Panc1 (cell line): ENCODE data around the gene SRC. TPM values are rescaled to one million over a fixed set of nuclear protein-coding genes. Genes with fewer than 3 reads are reported as not detected.

ENCODE experiments used
- ATAC-seq: fragments of 200-7000 bp; cut with Tn5 transposase; 2 replicates; pipeline ENCODE4 v1.9.1; 2020; ENCODE audit warnings: mild to moderate bottlenecking, moderate library complexity
- BruUV-seq: library from RNA; stranded (reverse); fragments of 400-500 nt; replicated peaks from 2 replicates; lab custom pipeline; 2021; lab: Mats Ljungman, UMichigan
- CTCF ChIA-PET: fragments of 300-600 bp; sonication (Branson Sonifier 250); formaldehyde crosslinking; loops from one replicate; lab custom pipeline; 2022; ENCODE audit warnings: antibody characterized with exemption; lab: Charles Lee
- POLR2A ChIA-PET: fragments of 300-600 bp; sonication (Branson Sonifier 250); formaldehyde crosslinking; loops from one replicate; lab custom pipeline; 2022; ENCODE audit warnings: antibody characterized with exemption; lab: Charles Lee
- DNase-seq: peaks from one replicate; pipeline ENCODE4 v3.0.0-alpha.2; 2010; ENCODE audit warnings: low read depth, low spot score
- H3K27ac ChIP-seq: 2 replicates; pipeline ENCODE4 v1.5.1; 2011; ENCODE audit warnings: mild to moderate bottlenecking, low read length, inconsistent platforms
- H3K27me3 ChIP-seq: fragments of 200-500 bp; sonication (Bioruptor generic); 2 replicates; pipeline ENCODE4 v1.6.0; 2014; ENCODE audit warnings: low read length, inconsistent platforms; ENCODE audit not compliant: control insufficient read depth, insufficient read depth
- H3K36me3 ChIP-seq: fragments of 200-500 bp; sonication (Bioruptor generic); 2 replicates; pipeline ENCODE4 v1.5.1; 2014; ENCODE audit warnings: inconsistent platforms, mild to moderate bottlenecking, low read length, moderate library complexity; ENCODE audit not compliant: control insufficient read depth, insufficient read depth
- H3K4me1 ChIP-seq: 2 replicates; pipeline ENCODE4 v1.5.1; 2011; ENCODE audit warnings: inconsistent platforms, mild to moderate bottlenecking, low read length, moderate library complexity; ENCODE audit not compliant: control insufficient read depth, insufficient read depth
- H3K4me3 ChIP-seq, 2 experiments: 2 replicates each; pipeline ENCODE4 v1.5.1; 2011 to 2012; ENCODE audit warnings: low read depth in 2 of 2, low read length in 2 of 2, mild to moderate bottlenecking in 2 of 2, inconsistent platforms in 1 of 2, moderate library complexity in 1 of 2
- H3K9me3 ChIP-seq: fragments of 200-500 bp; sonication (Bioruptor generic); 2 replicates; pipeline ENCODE4 v1.5.1; 2014; ENCODE audit warnings: low read depth, mild to moderate bottlenecking, inconsistent platforms, low read length, moderate library complexity; ENCODE audit not compliant: control insufficient read depth, insufficient read depth
- POLR2AphosphoS5 ChIP-seq: IDR thresholded peaks from 2 replicates; pipeline ENCODE4 v1.6.1; 2012; ENCODE audit warnings: mild to moderate bottlenecking, low read depth, low read length, moderate library complexity
- SIN3A ChIP-seq: IDR thresholded peaks from 2 replicates; pipeline ENCODE4 v1.6.1; 2012; ENCODE audit warnings: low read depth, mild to moderate bottlenecking, low read length, moderate library complexity, borderline replicate concordance; ENCODE audit not compliant: insufficient read depth
- TCF7L2 ChIP-seq: IDR thresholded peaks from 2 replicates; pipeline ENCODE4 v1.6.1; 2011; ENCODE audit warnings: mild to moderate bottlenecking, low read depth, low read length, inconsistent platforms
- in situ Hi-C: cut with HindIII; loops from 2 replicates; pipeline ENCODE4 v1.10.0; 2016; ENCODE audit warnings: low sequenced_read_pairs, low pct_unique_long_range_greater_than_20kb
- intact Hi-C: fragments of 100-400 bp; cut with micrococcal nuclease; formaldehyde crosslinking; loops from one replicate; pipeline ENCODE4 v1.10.0; 2022; ENCODE audit not compliant: unreplicated experiment
- total RNA-seq: library from RNA; stranded (reverse); gene quantifications from one replicate; pipeline ENCODE4 v1.2.1, GENCODE V29; 2021; ENCODE audit not compliant: unreplicated experiment
- TF ChIP-seq, protein P1 (sequence below): fragments of 450-650 bp; IDR thresholded peaks from 2 replicates; pipeline ENCODE4 v1.5.1; 2017; ENCODE audit warnings: mild to moderate bottlenecking
- TF ChIP-seq, protein P2 (sequence below), 2 experiments: IDR thresholded peaks; 2 replicates each; pipeline ENCODE4 v1.6.1; 2011 to 2012; ENCODE audit warnings: low read depth in 2 of 2, control low read depth in 1 of 2, low read length in 1 of 2, mild to moderate bottlenecking in 1 of 2, moderate library complexity in 1 of 2; ENCODE audit not compliant: insufficient read depth in 1 of 2

Gene SRC
- total RNA-seq, 1 experiment from 2014 or later = 24.9 TPM

DNA sequence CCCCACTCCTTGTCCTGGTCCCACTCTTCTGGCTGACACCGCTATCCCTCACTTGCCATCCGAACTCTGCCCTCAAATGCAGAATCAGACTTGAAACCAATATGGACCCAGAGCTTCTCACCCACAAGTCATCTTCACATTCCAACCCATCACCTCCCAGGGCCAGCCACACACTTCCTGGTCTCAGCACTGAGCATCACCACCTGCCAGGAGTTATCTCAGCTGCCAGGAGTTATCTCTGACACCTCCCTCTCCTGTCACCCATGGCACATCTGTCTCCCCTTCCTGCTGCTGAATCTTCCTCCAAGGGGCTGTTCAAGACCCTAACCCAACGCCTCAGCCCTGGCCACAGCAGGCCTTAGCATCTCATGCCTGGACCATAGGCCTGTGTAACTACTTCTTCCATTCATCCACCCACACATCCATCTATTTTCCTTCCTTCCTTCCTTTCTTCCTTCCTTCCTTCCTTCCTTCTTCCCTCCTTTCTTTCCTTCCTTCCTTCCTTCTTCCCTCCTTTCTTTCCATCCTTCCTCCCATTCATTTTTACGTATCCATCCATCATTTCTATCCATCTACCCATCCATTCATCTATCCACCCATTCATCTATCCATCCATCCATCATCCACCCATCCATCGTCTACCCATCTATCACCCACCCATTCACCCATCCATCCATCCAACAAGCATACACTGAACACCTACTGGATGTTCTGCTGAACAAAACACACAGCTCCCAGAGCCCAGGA lies 100.5 kb downstream of the SRC start:
- TF ChIP-seq POLR2AphosphoS5 = no peak
- H3K4me3 ChIP-seq = no peak overlapping the region
- ATAC-seq (no peak), DNase-seq (no peak)
- POLR2A ChIA-PET = no interaction called here
- in situ Hi-C loops (no loop called here), intact Hi-C loops (no loop called here)
- no peak overlapping the region for H3K27ac ChIP-seq
- CTCF ChIA-PET = no interaction called here
- H3K9me3 ChIP-seq = no peaks in the 10 kb centered on the region
- H3K27me3 ChIP-seq = peaks cover 5% of the 10 kb centered on the region; the same call in 1 of the 2 replicates
- H3K4me1 ChIP-seq = no peaks in the 10 kb centered on the region
- BruUV-seq = no TSS peak
- no peaks in the 10 kb centered on the region for H3K36me3 ChIP-seq

DNA sequence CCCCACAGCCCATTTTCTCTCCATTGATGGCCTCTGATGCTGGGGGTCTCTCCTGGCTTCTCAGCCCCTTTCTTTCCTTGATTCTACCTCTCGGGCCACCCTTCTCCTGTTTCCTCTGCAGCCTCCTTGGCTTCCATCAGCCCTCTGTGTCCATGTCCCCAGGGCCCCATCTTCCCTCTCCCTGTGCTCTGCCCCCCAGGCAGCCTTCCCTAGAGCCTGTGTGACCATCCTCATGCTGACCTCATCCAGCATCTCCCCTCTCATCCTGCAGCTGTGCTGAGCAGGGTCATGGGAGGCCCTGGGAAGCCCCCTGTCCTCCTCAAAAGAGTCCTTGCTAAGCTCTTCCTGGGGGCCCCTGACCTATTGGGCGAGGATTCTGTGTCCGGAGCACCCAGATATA lies 101.7 kb downstream of the SRC start:
- ATAC-seq (no peak), DNase-seq (no peak)
- Histone ChIP-seq H3K4me3 (no peak overlapping the region), H3K27me3 (peaks cover 5% of the 10 kb centered on the region; the same call in 1 of the 2 replicates), H3K4me1 (no peaks in the 10 kb centered on the region), H3K9me3 (no peaks in the 10 kb centered on the region), H3K27ac (no peak overlapping the region), H3K36me3 (no peaks in the 10 kb centered on the region)
- in situ Hi-C loops (no loop called here), intact Hi-C loops (no loop called here)
- no TSS peak for BruUV-seq
- TF ChIP-seq TCF7L2 (no peak), SIN3A (no peak), POLR2AphosphoS5 (no peak)
- TF ChIP-seq, protein P1, sequence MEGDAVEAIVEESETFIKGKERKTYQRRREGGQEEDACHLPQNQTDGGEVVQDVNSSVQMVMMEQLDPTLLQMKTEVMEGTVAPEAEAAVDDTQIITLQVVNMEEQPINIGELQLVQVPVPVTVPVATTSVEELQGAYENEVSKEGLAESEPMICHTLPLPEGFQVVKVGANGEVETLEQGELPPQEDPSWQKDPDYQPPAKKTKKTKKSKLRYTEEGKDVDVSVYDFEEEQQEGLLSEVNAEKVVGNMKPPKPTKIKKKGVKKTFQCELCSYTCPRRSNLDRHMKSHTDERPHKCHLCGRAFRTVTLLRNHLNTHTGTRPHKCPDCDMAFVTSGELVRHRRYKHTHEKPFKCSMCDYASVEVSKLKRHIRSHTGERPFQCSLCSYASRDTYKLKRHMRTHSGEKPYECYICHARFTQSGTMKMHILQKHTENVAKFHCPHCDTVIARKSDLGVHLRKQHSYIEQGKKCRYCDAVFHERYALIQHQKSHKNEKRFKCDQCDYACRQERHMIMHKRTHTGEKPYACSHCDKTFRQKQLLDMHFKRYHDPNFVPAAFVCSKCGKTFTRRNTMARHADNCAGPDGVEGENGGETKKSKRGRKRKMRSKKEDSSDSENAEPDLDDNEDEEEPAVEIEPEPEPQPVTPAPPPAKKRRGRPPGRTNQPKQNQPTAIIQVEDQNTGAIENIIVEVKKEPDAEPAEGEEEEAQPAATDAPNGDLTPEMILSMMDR = no peak
- TF ChIP-seq, protein P2, sequence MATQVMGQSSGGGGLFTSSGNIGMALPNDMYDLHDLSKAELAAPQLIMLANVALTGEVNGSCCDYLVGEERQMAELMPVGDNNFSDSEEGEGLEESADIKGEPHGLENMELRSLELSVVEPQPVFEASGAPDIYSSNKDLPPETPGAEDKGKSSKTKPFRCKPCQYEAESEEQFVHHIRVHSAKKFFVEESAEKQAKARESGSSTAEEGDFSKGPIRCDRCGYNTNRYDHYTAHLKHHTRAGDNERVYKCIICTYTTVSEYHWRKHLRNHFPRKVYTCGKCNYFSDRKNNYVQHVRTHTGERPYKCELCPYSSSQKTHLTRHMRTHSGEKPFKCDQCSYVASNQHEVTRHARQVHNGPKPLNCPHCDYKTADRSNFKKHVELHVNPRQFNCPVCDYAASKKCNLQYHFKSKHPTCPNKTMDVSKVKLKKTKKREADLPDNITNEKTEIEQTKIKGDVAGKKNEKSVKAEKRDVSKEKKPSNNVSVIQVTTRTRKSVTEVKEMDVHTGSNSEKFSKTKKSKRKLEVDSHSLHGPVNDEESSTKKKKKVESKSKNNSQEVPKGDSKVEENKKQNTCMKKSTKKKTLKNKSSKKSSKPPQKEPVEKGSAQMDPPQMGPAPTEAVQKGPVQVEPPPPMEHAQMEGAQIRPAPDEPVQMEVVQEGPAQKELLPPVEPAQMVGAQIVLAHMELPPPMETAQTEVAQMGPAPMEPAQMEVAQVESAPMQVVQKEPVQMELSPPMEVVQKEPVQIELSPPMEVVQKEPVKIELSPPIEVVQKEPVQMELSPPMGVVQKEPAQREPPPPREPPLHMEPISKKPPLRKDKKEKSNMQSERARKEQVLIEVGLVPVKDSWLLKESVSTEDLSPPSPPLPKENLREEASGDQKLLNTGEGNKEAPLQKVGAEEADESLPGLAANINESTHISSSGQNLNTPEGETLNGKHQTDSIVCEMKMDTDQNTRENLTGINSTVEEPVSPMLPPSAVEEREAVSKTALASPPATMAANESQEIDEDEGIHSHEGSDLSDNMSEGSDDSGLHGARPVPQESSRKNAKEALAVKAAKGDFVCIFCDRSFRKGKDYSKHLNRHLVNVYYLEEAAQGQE (IDR thresholded peaks at IDR 0.05; ENCODE audit: insufficient read depth in 1 of 2, low read depth in 2 of 2, low read length in 1 of 2) = no peak
- ChIA-PET CTCF (no interaction called here), POLR2A (no interaction called here)

DNA sequence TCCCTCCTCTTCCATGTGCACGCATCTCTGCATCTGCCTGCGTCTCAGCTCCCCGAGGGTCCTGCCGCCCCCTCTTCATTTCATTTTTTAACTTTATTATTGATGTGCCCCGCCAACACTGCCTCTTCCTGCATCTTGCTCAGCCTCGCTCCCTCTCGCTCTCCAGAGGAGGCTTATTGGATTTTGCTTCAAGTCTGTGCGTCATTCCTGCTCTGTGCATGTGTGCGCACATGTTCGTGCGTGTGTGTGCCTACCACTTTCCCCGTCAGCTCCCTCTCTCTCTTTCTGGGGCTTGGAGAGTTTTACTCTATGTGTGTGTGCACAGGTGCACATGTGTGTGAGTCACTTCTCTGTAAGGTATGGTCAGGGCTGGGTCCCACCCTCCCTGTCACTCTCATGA lies 103.3 kb downstream of the SRC start:
- Histone ChIP-seq H3K9me3 (no peaks in the 10 kb centered on the region), H3K27me3 (peaks cover 8% of the 10 kb centered on the region; the same call in 1 of the 2 replicates), H3K27ac (no peak overlapping the region), H3K36me3 (no peaks in the 10 kb centered on the region), H3K4me3 (no peak overlapping the region), H3K4me1 (no peaks in the 10 kb centered on the region)
- POLR2A ChIA-PET = no interaction called here
- TF ChIP-seq, protein P1 = no peak
- TF ChIP-seq TCF7L2 (no peak), SIN3A (no peak)
- TF ChIP-seq, protein P2 (IDR thresholded peaks at IDR 0.05; ENCODE audit: insufficient read depth in 1 of 2, low read depth in 2 of 2, low read length in 1 of 2) = no peak
- CTCF ChIA-PET = no interaction called here
- in situ Hi-C loops = no loop called here
- intact Hi-C loops = no loop called here
- ATAC-seq (no peak), DNase-seq (no peak)
- no TSS peak for BruUV-seq
